Activated CD4-positive, alpha-beta T cell treated with anti-CD3 and anti-CD28 coated beads, Interleukin-2, amount 10 ng/mL, durations not matched to agents 7 days and 5 days (primary cell): ENCODE results near the gene UNC5C. TPM values are rescaled to one million over a fixed set of nuclear protein-coding genes. Genes with fewer than 3 reads are reported as not detected.

Experiments
- CTCF ChIA-PET: fragments of 350-600 bp; sonication (Branson Sonifier 250); formaldehyde crosslinking; loops from one replicate; lab custom pipeline; 2021; ENCODE audit warnings: antibody characterized with exemption; lab: Charles Lee
- POLR2A ChIA-PET: fragments of 350-600 bp; sonication (Branson Sonifier 250); formaldehyde crosslinking; loops from one replicate; lab custom pipeline; 2021; ENCODE audit warnings: antibody characterized with exemption; lab: Charles Lee
- DNase-seq: peaks from one replicate; pipeline ENCODE4 v3.0.0-alpha.2; 2020
- H3K27ac Mint-ChIP-seq: one replicate; pipeline ENCODE4 v1.8.0; 2021; ENCODE audit warnings: mild to moderate bottlenecking, moderate library complexity, mixed read lengths
- H3K27me3 Mint-ChIP-seq: one replicate; pipeline ENCODE4 v1.8.0; 2021; ENCODE audit warnings: mixed read lengths
- H3K36me3 Mint-ChIP-seq: one replicate; pipeline ENCODE4 v1.8.0; 2021; ENCODE audit warnings: low read depth, mixed read lengths
- H3K4me1 Mint-ChIP-seq: one replicate; pipeline ENCODE4 v1.8.0; 2021; ENCODE audit warnings: mixed read lengths
- H3K4me3 Mint-ChIP-seq: one replicate; pipeline ENCODE4 v1.8.0; 2021; ENCODE audit warnings: mild to moderate bottlenecking, moderate library complexity, mixed read lengths
- H3K9me3 Mint-ChIP-seq: one replicate; pipeline ENCODE4 v1.8.0; 2021; ENCODE audit warnings: mixed read lengths
- total RNA-seq, 2 experiments: library from RNA; stranded (reverse); gene quantifications; one replicate each; pipeline ENCODE4 v1.2.3, GENCODE V29; 2021

The UNC5C gene
- total RNA-seq, 2 experiments from 2014 or later, result not detected

DNA sequence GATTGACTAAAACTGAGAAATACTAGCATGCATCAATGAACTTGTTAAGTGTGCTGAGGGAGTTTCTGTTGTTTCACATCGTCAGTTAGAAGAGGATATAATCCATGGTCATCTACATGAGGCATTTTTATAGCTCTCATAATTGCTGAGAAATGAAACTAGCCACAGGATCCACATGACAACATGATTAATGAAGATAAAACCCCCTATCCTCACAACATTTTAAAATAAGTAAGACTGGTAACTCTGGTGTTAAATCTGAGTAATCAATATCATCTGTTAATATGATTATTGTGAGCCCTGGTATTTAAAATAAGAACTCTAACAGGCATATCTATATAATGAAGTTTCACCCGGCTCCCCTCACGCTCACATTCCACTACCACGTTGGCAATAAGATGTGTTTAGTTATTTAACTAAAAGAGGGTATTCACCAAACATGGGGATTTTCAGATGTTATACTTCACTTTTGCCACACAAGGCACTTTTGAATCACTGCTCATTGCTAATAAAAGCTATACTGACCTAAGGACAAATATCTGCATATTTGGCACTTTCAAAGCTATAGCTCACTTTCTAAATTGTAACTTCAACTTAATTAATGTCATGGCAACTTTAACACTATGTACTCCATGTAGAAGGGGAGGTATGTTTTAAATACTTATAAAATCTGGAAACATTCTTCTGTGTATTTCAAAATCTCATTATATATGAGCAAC lies 6.7 kb downstream of the UNC5C start:
- ChIA-PET CTCF (no interaction called here), POLR2A (no interaction called here)
- H3K9me3 Mint-ChIP-seq, result no peaks in the 10 kb centered on the region
- no peaks in the 10 kb centered on the region for H3K4me1 Mint-ChIP-seq
- no peak overlapping the region for H3K27ac Mint-ChIP-seq
- no peaks in the 10 kb centered on the region for H3K36me3 Mint-ChIP-seq
- no peak for DNase-seq
- H3K27me3 Mint-ChIP-seq, result peaks cover 48% of the 10 kb centered on the region
- no peak overlapping the region for H3K4me3 Mint-ChIP-seq

DNA sequence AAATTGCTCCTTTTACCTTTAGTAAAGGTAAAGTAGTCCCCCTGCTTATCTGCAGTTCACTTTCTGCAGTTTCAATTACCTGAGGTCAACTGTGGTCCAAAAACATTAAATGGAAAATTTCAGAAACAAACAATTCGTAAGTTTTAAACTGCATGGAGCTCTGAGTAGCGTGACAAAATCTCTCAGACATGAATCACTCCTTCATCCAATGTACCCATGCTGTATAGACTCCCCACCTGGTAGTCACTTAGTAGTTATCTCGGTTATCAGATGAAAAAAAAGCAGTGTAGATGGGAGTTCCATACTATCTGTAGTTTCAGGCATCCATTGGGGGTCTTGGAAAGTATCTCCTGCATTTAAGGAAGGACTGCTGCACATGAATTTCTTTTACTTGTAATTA lies 7.7 kb downstream of the UNC5C start:
- CTCF ChIA-PET, result no interaction called here
- Mint-ChIP-seq H3K4me1 (no peaks in the 10 kb centered on the region), H3K27me3 (peaks cover 38% of the 10 kb centered on the region), H3K9me3 (no peaks in the 10 kb centered on the region), H3K4me3 (no peak overlapping the region), H3K36me3 (no peaks in the 10 kb centered on the region), H3K27ac (no peak overlapping the region)
- POLR2A ChIA-PET, result no interaction called here
- no peak for DNase-seq

DNA sequence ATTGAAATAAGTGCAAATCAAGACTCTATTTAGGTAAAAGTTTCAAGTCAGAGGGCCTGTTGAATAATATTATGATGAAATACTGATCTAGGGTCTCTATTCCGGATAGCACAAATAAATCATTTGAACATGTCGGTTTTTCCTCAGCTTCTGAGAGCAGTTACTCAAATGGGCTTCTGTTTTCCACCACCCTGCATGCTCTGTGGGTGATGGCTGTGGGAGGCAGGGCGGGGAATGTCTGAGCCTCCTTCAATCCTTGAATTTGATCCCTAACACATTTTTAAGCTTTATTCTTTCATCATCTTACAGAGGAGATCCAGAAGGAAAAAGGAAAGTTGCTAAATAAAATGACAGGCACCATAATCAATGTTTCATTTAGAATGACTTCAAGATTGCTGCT lies 8.5 kb downstream of the UNC5C start:
- Mint-ChIP-seq H3K4me1 (no peaks in the 10 kb centered on the region), H3K27ac (no peak overlapping the region), H3K27me3 (peaks cover 32% of the 10 kb centered on the region), H3K36me3 (no peaks in the 10 kb centered on the region), H3K9me3 (no peaks in the 10 kb centered on the region), H3K4me3 (no peak overlapping the region)
- ChIA-PET POLR2A (no interaction called here), CTCF (no interaction called here)
- no peak for DNase-seq

DNA sequence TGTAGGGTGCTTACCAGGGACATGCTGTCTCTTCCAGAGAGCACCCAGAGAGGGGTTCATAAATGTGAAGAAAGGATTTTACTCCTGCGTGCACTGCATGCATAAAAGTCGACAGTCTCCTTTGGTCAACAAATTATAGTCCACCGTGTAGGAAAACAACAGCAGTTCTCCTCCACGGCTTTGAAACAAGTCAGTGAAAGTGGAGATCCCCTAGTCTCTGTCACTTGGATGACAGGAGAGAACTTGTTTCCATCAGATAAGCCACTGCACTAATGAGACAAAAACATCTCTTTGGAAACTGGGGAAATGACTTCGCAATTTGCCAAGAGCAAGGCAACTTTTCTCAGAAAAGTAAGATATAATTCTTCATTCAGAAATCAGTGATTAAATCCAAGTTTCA lies 9.7 kb downstream of the UNC5C start:
- Mint-ChIP-seq H3K4me1 (no peaks in the 10 kb centered on the region), H3K27me3 (peaks cover 25% of the 10 kb centered on the region), H3K9me3 (no peaks in the 10 kb centered on the region), H3K27ac (no peak overlapping the region), H3K36me3 (no peaks in the 10 kb centered on the region), H3K4me3 (no peak overlapping the region)
- no peak for DNase-seq
- POLR2A ChIA-PET, result interaction anchor here (0.6 kb wide), 1 partner anchor 543 kb away, joined by 4 read pairs; no protein-coding TSS in a partner anchor
- CTCF ChIA-PET, result no interaction called here

DNA sequence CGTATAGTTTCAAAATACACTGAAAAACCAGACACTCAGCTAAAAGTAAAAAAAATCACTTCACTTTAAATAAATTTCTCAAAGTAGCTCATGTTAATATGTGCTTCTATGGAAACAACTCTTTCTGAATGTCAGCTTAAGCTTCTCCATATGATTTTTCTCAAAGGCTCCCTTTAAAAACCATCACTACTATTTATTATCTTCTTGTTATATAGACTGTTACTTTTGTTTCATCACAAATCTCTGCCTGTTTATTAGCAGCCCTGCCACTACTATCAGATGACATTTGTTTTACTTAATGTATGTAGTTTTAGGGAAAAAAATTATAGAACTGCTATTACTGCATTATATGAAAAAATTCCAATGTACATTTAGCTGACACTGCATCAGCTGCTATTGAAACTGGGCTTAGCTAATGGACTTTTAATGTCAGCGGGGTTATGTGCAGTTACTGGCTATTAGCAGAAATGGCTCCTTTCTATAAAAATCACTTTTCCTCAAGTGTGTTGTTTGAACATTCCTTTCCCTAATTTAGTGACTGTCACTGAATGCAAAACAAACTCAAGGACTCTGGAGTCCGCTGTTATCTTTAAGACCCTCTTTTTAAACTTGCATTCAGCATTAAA lies 10.8 kb downstream of the UNC5C start:
- Mint-ChIP-seq H3K9me3 (no peaks in the 10 kb centered on the region), H3K4me1 (no peaks in the 10 kb centered on the region), H3K36me3 (no peaks in the 10 kb centered on the region), H3K27ac (no peak overlapping the region), H3K27me3 (peaks cover 15% of the 10 kb centered on the region), H3K4me3 (no peak overlapping the region)
- no peak for DNase-seq
- CTCF ChIA-PET, result interaction anchor here (1.2 kb wide), 1 partner anchor 99 kb away, joined by 3 read pairs; no protein-coding TSS in a partner anchor
- POLR2A ChIA-PET, result no interaction called here

DNA sequence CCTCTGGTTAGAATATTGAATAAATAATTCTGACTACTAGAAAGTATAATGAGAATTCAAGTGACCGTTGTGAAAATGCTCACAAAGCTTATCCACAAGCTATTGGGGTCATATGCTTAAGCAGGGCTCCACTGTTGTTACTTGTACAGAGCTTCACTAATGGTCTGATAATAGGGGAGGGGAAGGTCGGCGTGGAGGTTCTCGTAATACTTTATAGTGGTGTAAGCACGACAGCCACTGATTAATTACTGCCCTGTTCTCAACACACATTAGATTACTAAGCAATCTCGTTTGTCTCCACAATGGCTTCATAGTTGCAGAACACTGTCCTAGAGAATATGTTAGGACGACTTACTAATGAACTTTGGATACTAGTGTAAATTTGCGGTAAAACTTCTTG lies 11.6 kb downstream of the UNC5C start:
- Mint-ChIP-seq H3K36me3 (no peaks in the 10 kb centered on the region), H3K27ac (no peak overlapping the region), H3K9me3 (no peaks in the 10 kb centered on the region), H3K27me3 (peaks cover 12% of the 10 kb centered on the region), H3K4me3 (no peak overlapping the region), H3K4me1 (no peaks in the 10 kb centered on the region)
- POLR2A ChIA-PET, result no interaction called here
- CTCF ChIA-PET, result interaction anchor here (1.2 kb wide), 1 partner anchor 100 kb away, joined by 3 read pairs; no protein-coding TSS in a partner anchor
- no peak for DNase-seq

DNA sequence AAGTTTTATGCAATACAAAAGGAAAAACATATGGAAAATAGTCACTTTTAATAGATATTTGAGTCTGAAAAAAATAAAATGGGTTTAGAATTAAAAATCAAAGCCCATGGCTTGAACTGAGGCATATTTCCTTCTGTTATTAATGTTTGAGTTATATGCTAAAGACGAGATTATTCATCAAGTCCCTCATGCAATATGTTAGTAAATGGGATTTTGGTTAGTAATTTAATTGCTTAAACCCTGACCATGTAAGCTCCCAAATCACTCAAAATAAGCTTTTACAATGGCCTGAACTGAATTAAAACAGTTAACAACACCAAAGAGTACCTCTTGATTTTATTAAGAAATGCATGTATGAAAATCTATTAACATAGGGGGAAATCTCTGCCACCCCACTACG lies 12.1 kb downstream of the UNC5C start:
- POLR2A ChIA-PET, result no interaction called here
- no peak for DNase-seq
- CTCF ChIA-PET, result interaction anchor here (1.2 kb wide), 1 partner anchor 101 kb away, joined by 3 read pairs; no protein-coding TSS in a partner anchor
- H3K9me3 Mint-ChIP-seq, result no peaks in the 10 kb centered on the region
- H3K36me3 Mint-ChIP-seq, result no peaks in the 10 kb centered on the region
- H3K27me3 Mint-ChIP-seq, result peaks cover 7% of the 10 kb centered on the region
- no peak overlapping the region for H3K27ac Mint-ChIP-seq
- no peaks in the 10 kb centered on the region for H3K4me1 Mint-ChIP-seq
- H3K4me3 Mint-ChIP-seq, result no peak overlapping the region

DNA sequence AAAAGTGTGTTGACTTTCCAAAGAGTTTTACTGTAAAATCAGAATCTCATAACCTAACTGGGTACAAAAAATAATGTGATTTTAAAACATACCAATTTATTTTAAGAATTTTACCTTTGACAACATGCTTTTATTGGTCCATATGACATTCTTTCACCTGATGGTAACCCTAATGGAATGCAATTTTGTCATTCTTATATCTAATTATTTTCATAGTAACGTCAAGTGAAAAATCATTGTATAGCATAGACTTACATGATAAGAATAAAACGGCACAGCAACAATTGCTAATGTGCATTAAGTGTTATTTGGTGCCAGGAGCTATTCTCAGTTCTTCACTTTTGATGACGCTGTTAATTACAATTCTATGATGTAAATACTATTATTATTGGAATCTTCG lies 13.6 kb downstream of the UNC5C start:
- Mint-ChIP-seq H3K9me3 (no peaks in the 10 kb centered on the region), H3K27me3 (peaks cover 6% of the 10 kb centered on the region), H3K4me3 (no peak overlapping the region), H3K4me1 (peaks cover 2% of the 10 kb centered on the region), H3K36me3 (no peaks in the 10 kb centered on the region), H3K27ac (no peak overlapping the region)
- ChIA-PET POLR2A (no interaction called here), CTCF (no interaction called here)
- DNase-seq, result no peak

DNA sequence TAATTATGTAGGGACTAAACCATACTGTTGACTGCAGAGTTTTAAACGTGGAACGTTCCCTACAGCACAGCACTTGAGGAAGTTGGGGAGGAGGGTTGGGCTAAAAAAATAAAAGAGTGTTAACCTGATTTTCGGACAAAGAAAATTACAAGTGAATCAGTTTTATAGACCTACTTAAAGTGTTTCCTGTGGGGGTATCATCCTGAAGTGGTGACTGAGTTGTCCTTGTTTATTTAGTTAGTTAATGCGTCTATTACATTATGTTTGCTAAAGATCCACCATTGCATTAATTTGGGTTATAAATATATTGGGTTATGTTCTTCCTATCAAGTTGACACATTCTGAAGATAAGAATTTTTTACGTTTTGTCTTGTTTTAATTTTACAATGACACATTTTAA lies 14.7 kb downstream of the UNC5C start:
- no peaks in the 10 kb centered on the region for H3K36me3 Mint-ChIP-seq
- DNase-seq, result no peak
- ChIA-PET CTCF (no interaction called here), POLR2A (no interaction called here)
- H3K4me1 Mint-ChIP-seq, result peaks cover 2% of the 10 kb centered on the region
- H3K9me3 Mint-ChIP-seq, result no peaks in the 10 kb centered on the region
- no peak overlapping the region for H3K4me3 Mint-ChIP-seq
- H3K27ac Mint-ChIP-seq, result no peak overlapping the region
- peaks cover 5% of the 10 kb centered on the region for H3K27me3 Mint-ChIP-seq

DNA sequence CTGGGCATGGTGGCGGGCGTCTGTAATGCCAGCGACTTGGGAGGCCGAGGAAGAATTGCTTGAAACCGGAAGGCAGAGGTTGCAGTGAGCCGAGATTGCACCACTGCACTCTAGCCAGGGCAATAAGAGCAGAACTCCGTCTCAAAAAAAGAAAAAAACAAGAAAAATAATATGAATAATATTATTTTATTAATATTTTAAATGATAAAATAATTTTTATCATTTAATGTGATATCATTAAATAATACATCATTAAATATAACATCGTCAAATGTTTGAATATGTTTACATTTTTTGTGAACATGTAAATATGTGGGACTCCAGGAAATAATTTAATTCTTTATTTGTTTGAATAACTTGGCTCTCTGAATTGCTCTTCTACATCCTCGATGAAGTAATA lies 15.5 kb downstream of the UNC5C start:
- H3K4me3 Mint-ChIP-seq, result no peak overlapping the region
- ChIA-PET CTCF (no interaction called here), POLR2A (no interaction called here)
- no peaks in the 10 kb centered on the region for H3K9me3 Mint-ChIP-seq
- no peak for DNase-seq
- no peaks in the 10 kb centered on the region for H3K36me3 Mint-ChIP-seq
- peaks cover 2% of the 10 kb centered on the region for H3K4me1 Mint-ChIP-seq
- no peak overlapping the region for H3K27ac Mint-ChIP-seq
- peaks cover 2% of the 10 kb centered on the region for H3K27me3 Mint-ChIP-seq

DNA sequence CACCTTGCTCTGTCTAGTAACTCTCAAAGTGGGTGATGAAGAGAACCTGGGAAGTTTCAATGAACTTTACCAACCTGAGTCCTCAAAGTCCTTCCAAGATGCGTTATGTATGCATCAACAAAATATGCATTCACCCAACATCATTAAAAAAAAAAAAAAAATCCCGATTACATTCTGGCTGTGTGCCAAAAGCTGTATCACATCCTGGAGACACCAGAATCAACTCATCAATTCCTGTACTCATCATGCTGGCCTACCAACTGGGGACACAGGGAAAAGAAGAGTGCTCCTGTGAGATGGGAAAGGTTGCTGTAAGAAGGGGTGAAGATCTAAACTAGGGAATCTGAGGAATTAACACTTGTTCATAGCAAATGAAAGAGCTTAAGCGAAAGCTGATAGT lies 16.5 kb downstream of the UNC5C start:
- Mint-ChIP-seq H3K4me1 (peaks cover 2% of the 10 kb centered on the region), H3K27me3 (peaks cover 2% of the 10 kb centered on the region)
- POLR2A ChIA-PET, result no interaction called here

DNA sequence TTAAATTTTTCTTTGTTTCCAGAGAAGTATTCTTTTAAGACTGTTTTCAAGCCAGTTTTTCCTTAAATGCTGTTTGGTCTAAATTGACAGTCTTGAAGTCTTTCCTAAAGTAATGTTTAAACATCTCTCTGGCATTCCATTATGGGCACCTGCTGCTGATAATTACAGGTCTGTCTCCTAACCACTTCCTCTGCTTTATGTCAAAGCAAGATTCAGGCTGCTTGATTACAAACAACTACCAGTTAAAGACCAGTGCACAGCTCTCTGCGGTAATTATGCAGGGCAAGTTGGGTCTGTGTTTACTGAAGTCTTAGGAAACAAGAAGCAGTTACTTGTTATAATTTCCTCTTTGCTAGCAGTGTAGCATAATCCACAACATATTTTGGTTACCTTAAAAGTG lies 17.6 kb downstream of the UNC5C start:
- Mint-ChIP-seq H3K27ac (no peak overlapping the region), H3K4me3 (no peak overlapping the region), H3K36me3 (no peaks in the 10 kb centered on the region), H3K9me3 (no peaks in the 10 kb centered on the region), H3K4me1 (peaks cover 2% of the 10 kb centered on the region), H3K27me3 (peaks cover 2% of the 10 kb centered on the region)
- CTCF ChIA-PET, result no interaction called here
- POLR2A ChIA-PET, result no interaction called here
- DNase-seq, result no peak

More for the DNA sequence above, 16.5 kb downstream of the UNC5C start:
- no peak for DNase-seq
- CTCF ChIA-PET, result interaction anchor here (1.1 kb wide), 1 partner anchor 11 kb away, joined by 3 read pairs; no protein-coding TSS in a partner anchor
- H3K27ac Mint-ChIP-seq, result no peak overlapping the region
- no peak overlapping the region for H3K4me3 Mint-ChIP-seq
- H3K36me3 Mint-ChIP-seq, result no peaks in the 10 kb centered on the region
- H3K9me3 Mint-ChIP-seq, result no peaks in the 10 kb centered on the region

DNA sequence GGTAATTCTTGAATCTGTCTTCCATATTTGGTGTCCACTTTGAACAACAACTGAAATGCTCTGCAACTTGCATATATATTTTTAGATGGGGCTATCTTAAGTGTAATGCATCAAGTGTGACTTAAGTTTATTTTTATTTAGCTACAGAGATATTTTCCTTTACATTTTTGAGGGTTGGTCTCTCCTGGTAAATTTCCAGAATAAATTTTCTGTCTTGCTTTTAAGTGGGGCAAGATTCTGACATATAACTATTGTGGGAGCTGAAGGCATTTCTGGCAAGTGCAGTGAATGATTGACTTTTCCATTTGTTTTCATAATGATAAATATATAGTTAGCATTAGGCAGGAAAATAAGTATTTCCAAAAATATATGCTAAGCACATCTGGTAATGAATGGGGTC lies 18.8 kb downstream of the UNC5C start:
- Mint-ChIP-seq H3K27ac (no peak overlapping the region), H3K4me3 (no peak overlapping the region), H3K36me3 (no peaks in the 10 kb centered on the region), H3K4me1 (peaks cover 2% of the 10 kb centered on the region), H3K9me3 (no peaks in the 10 kb centered on the region), H3K27me3 (peaks cover 2% of the 10 kb centered on the region)
- CTCF ChIA-PET, result no interaction called here
- no peak for DNase-seq
- POLR2A ChIA-PET, result no interaction called here
